Astrocyte of the cerebellum (primary cell): ENCODE results near the gene CD58.

Experiments
- DNase-seq: peaks from one replicate; pipeline ENCODE4 v3.0.0-alpha.2; 2011; ENCODE audit warnings: low read depth
- H3K4me3 ChIP-seq: 2 replicates; pipeline ENCODE4 v1.5.1; 2011; ENCODE audit warnings: mild to moderate bottlenecking, low read depth, low read length, moderate library complexity
- CTCF ChIP-seq: IDR thresholded peaks from 2 replicates; pipeline ENCODE4 v1.5.1; 2012; ENCODE audit warnings: low read length, low read depth, moderate library complexity, mild to moderate bottlenecking; ENCODE audit errors: missing control alignments
- in situ Hi-C: cut with HindIII; loops from 2 replicates; pipeline ENCODE4 v1.10.0; 2017; ENCODE audit warnings: low sequenced_read_pairs

Gene CD58

GRCh38 chr1:116489231-116489697 is 81.6 kb downstream of the CD58 start:
- no peak for TF ChIP-seq CTCF
- H3K4me3 ChIP-seq: no peak overlapping the region
- DNase-seq: no peak
- in situ Hi-C loops: loop anchor here (25.0 kb wide), 1 partner anchor 327 kb away; no protein-coding TSS in a partner anchor

- no peak for DNase-seq
- in situ Hi-C loops: loop anchor here (25.0 kb wide), 1 partner anchor 326 kb away; no protein-coding TSS in a partner anchor
- H3K4me3 ChIP-seq: no peak overlapping the region
- TF ChIP-seq CTCF: no peak
These were observed 82.8 kb downstream of the CD58 start for GRCh38 chr1:116488071-116488470.

- DNase-seq: no peak
- no peak overlapping the region for H3K4me3 ChIP-seq
- in situ Hi-C loops: loop anchor here (25.0 kb wide), 1 partner anchor 325 kb away; no protein-coding TSS in a partner anchor
- TF ChIP-seq CTCF: no peak
These were observed 83.2 kb downstream of the CD58 start for GRCh38 chr1:116487583-116487982.

GRCh38 chr1:116487031-116487430 is 83.8 kb downstream of the CD58 start:
- DNase-seq: no peak
- H3K4me3 ChIP-seq: no peak overlapping the region
- in situ Hi-C loops: loop anchor here (25.0 kb wide), 1 partner anchor 325 kb away; no protein-coding TSS in a partner anchor
- no peak for TF ChIP-seq CTCF

GRCh38 chr1:116486424-116486823 is 84.4 kb downstream of the CD58 start:
- no peak for TF ChIP-seq CTCF
- in situ Hi-C loops: loop anchor here (25.0 kb wide), 1 partner anchor 324 kb away; no protein-coding TSS in a partner anchor
- H3K4me3 ChIP-seq: no peak overlapping the region
- DNase-seq: peak; percentile 28

GRCh38 chr1:116485976-116486375 is 84.8 kb downstream of the CD58 start:
- TF ChIP-seq CTCF: no peak
- no peak overlapping the region for H3K4me3 ChIP-seq
- in situ Hi-C loops: loop anchor here (25.0 kb wide), 1 partner anchor 324 kb away; no protein-coding TSS in a partner anchor
- no peak for DNase-seq
